HG03139 (cell line): ENCODE results near the gene SRSF8.
"Not testable (repeated sequence)": the region's sequence is repeated elsewhere in the genome, so short reads cannot be mapped to it uniquely, and the experiment has no call there.

Source experiments
- ATAC-seq: cut with Tn5 transposase; IDR thresholded peaks from one replicate; pipeline ENCODE4 v1.9.1; 2021; ENCODE audit not compliant: unreplicated experiment

Gene SRSF8, protein sequence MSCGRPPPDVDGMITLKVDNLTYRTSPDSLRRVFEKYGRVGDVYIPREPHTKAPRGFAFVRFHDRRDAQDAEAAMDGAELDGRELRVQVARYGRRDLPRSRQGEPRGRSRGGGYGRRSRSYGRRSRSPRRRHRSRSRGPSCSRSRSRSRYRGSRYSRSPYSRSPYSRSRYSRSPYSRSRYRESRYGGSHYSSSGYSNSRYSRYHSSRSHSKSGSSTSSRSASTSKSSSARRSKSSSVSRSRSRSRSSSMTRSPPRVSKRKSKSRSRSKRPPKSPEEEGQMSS

DNA sequence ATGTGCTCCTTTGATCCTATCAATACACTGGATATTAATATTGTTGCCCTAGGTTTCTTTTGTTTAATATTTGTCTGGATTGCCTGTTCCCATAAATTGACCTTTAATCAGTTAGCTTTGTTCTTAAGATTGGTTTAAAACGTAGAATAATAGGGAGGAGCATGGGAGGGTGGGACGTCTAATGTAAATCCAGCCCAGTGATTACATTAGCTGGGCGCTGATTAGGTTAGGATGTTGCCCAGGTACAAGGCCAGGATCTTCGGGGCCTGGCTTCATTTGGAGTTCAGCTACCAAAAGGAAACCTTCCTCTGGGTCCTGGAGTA, at the start of gene SRSF8:
TSS of gene SRSF8 (plus strand) at position 204 of the 323 bp plus-strand sequence. CDS start 308 bp downstream, outside the sequence.
- ATAC-seq = peak; percentile 29

DNA sequence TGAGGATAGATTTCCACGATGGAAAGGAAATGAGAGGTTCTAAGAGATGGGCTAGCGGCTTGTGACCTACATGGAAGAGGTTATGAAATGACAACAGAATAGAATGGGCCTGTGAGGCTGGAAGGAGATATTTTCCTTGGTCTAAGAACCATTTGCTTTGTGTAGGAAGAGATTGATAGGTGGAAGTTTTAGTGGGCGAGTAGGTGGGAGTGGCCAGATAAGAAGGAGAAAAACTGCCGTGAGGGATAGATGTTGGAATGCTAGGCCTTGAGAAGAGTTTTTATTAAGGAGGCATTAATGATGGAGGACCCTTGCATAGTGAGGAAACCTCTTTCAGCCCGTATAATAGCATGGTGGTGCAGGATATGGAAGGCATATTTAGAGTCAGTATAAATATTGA, 45.3 kb upstream of the SRSF8 start:
- not testable (repeated sequence) for ATAC-seq

- no peak for ATAC-seq
Measured at GRCh38 chr11:95024958-95025357, 41.8 kb upstream of the SRSF8 start, which contains the start of gene KDM4E. Gene KDM4E, plus strand, starts transcription at chr11:95025258. Its CDS starts 300 bp downstream, at chr11:95025558.

- ATAC-seq = not testable (repeated sequence)
Measured at GRCh38 chr11:95025594-95025993, 41.1 kb upstream of the SRSF8 start.

GRCh38 chr11:95028357-95028756, 38.4 kb upstream of the SRSF8 start:
- ATAC-seq = no peak

- no peak for ATAC-seq
Measured at GRCh38 chr11:95033051-95033450, 33.7 kb upstream of the SRSF8 start.

GRCh38 chr11:95035316-95035715, 31.4 kb upstream of the SRSF8 start:
- no peak for ATAC-seq

- ATAC-seq = not testable (repeated sequence)
Measured at GRCh38 chr11:95037356-95038035, 29.2 kb upstream of the SRSF8 start.

DNA sequence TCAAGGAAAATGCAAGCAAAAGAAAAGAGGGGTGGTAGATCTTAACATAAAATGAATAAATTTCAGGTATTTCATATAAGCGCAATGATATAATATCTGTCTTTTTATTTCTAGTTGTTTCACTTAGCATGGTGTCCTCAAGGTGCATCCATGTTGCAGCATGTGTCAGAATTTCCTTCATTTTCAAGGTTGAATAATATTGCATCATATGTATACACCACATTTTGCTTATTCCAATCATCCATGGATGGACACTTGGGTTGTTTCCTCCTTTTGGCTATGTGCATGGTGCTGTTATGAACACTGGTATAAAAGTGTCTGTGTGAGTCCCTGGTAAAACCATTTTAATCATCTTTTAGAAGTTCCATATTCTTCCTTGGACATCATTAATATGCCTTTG, 24.5 kb upstream of the SRSF8 start:
- no peak for ATAC-seq

- no peak for ATAC-seq
Measured at GRCh38 chr11:95042906-95043305, 23.8 kb upstream of the SRSF8 start.

GRCh38 chr11:95044010-95044409, 22.7 kb upstream of the SRSF8 start:
- no peak for ATAC-seq

GRCh38 chr11:95045812-95046211, 20.9 kb upstream of the SRSF8 start:
- no peak for ATAC-seq

- ATAC-seq = not testable (repeated sequence)
Measured at GRCh38 chr11:95049122-95049521, 17.6 kb upstream of the SRSF8 start, which contains the start of gene KDM4F. Gene KDM4F, plus strand, starts transcription at chr11:95049422.

- ATAC-seq = no peak
Measured at GRCh38 chr11:95050595-95051202, 16.0 kb upstream of the SRSF8 start.

DNA sequence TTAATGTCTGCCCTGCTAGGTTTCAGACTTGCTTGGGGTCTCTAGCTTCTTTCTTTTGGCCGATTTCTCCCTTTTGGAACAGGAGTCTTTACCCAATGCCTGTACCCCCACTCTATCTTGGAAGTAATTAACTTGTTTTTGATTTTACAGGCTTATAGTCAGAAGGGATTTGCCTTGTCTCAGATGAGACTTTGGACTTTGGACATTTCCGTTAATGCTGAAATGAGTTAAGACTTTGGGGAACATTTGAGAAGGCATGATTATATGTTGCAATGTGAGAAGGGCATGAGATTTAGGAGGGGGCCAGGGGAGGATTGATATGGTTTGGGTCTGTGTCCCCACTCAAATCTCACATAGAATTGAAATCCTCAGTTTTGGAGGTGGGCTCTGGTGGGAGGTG, 12.4 kb upstream of the SRSF8 start:
- ATAC-seq = no peak

DNA sequence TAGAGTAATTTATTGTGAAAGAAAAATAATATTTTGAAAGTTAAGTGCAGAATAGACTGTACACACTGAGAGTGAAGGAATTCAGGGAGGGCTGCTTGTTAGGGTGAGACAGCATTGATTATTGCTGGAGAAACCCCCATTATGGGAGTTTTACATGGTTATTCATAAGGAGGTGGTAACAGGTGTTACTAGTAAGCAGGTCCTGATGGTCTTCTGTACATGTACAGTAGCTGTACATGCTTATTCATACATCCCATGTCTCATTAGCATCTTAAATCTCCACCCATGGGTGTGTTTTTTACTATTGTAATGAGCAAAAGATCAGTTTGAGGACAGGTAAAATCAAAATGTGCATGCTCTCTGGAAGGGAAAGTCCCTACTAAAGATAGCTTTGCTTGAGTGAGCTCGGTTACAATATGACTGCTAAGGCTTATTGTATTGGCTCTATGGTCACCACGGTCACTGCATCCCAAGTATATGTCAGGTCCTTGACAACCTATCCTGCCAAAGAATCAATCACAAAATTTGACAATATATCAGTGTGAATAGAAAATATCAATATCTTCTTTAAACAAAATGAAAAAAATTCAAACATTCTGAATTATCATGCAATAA, 11.3 kb upstream of the SRSF8 start:
- peak; percentile 75 for ATAC-seq

DNA sequence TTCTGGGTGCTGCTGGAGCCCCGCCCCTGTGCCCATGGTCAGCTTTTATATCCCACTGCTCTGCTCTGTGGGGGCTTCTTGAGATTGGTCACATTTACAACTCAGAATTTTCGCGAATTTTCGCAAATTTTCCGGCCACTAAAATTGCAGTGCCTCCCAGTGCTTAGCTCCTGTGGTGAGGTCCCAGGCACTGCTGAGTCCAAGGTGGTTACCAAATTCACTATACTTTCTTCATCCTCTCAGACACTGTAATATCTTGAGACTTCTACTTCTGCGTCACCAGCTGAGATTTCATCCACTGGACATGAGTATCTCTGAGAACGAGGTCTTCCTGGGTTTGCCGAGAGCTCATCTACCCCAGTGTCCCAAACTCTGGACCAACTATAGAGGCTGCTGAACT, 8.8 kb upstream of the SRSF8 start:
- no peak for ATAC-seq

- ATAC-seq = no peak
Measured at GRCh38 chr11:95058621-95059020, 8.1 kb upstream of the SRSF8 start.

- no peak for ATAC-seq
Measured at GRCh38 chr11:95059046-95059445, 7.7 kb upstream of the SRSF8 start.

DNA sequence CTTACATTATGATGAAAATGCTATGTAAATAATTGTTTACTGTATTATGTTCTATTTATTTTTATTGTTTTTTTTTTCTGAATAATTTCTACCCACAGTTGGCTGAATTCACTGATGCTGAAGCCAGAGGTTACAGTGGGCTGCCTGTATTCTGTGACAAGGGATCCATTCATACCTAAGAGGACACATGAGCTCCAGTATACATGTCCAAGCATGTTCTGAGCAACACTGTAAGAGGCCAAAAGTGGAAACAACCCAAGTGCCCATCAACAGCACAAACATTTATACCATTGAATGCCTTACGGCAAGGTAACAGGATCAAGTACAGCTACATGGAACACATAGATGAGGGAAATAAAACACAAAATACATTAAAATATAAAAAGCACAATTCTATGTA, 1.4 kb upstream of the SRSF8 start:
- ATAC-seq = no peak

DNA sequence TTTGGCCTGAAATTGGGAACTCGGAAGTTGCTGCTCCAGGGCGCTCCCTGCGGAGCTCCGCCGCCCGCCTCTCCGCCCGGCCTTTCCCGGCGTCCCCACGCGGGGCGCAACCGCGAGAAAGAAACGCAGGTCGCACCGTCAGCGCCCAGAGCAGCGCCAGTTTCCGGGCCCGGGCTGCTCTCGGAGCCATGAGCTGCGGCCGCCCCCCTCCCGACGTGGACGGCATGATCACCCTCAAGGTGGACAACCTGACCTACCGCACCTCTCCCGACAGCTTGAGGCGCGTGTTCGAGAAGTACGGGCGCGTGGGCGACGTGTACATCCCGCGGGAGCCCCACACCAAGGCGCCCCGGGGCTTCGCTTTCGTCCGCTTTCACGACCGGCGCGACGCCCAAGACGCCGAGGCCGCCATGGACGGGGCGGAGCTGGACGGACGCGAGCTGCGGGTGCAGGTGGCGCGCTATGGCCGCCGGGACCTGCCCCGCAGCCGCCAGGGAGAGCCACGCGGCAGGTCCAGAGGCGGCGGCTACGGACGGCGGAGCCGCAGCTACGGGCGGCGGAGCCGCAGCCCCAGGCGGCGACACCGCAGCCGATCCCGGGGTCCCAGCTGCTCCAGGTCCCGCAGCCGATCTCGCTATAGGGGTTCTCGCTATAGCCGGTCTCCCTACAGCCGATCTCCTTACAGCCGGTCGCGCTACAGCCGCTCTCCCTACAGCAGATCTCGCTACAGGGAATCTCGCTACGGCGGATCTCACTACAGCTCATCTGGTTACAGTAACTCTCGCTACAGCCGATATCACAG, 521 bp downstream of the SRSF8 start:
- peak; percentile 53 for ATAC-seq
